ENCODE results near the gene SRPK3.

Gene SRPK3

GRCh38 chrX:153784325-153784967, 3.6 kb downstream of the SRPK3 start:
- no peak for DNase-seq

- no peak for DNase-seq
Measured at GRCh38 chrX:153786669-153787068, 5.8 kb downstream of the SRPK3 start.

GRCh38 chrX:153789654-153790053, 8.8 kb downstream of the SRPK3 start:
- DNase-seq = no peak

GRCh38 chrX:153791104-153791852, 10.4 kb downstream of the SRPK3 start:
- DNase-seq = no peak

GRCh38 chrX:153792368-153792767, 11.5 kb downstream of the SRPK3 start:
- no peak for DNase-seq

- no peak for DNase-seq
Measured at GRCh38 chrX:153793291-153793690, 12.4 kb downstream of the SRPK3 start.

- DNase-seq = peak; percentile 91
Measured at GRCh38 chrX:153794018-153794896, 13.4 kb downstream of the SRPK3 start, which contains the start of the genes IDH3G and SSR4. TSS of gene IDH3G (minus strand) at chrX:153794375. CDS start at chrX:153794326, 49 bp downstream. TSS of gene SSR4 (plus strand) at chrX:153794668. CDS start at chrX:153794688, 20 bp downstream.

GRCh38 chrX:153794897-153795816, 14.3 kb downstream of the SRPK3 start:
- DNase-seq = peak; percentile 8

- DNase-seq = no peak
Measured at GRCh38 chrX:153797415-153798015, 16.7 kb downstream of the SRPK3 start.

GRCh38 chrX:153799326-153799725, 18.5 kb downstream of the SRPK3 start:
- DNase-seq = no peak

- no peak for DNase-seq
Measured at GRCh38 chrX:153800177-153800722, 19.4 kb downstream of the SRPK3 start.

- DNase-seq = no peak
Measured at GRCh38 chrX:153800746-153801145, 19.9 kb downstream of the SRPK3 start.

GRCh38 chrX:153801669-153802068, 20.8 kb downstream of the SRPK3 start:
- DNase-seq = no peak

- no peak for DNase-seq
Measured at GRCh38 chrX:153802513-153803045, 21.7 kb downstream of the SRPK3 start.

- no peak for DNase-seq
Measured at GRCh38 chrX:153803211-153804099, 22.6 kb downstream of the SRPK3 start.

- DNase-seq = no peak
Measured at GRCh38 chrX:153804100-153804595, 23.3 kb downstream of the SRPK3 start.

GRCh38 chrX:153804621-153805020, 23.8 kb downstream of the SRPK3 start:
- no peak for DNase-seq

- no peak for DNase-seq
Measured at GRCh38 chrX:153805436-153805835, 24.6 kb downstream of the SRPK3 start.

GRCh38 chrX:153806999-153807575, 26.2 kb downstream of the SRPK3 start:
- DNase-seq = no peak

Data from fibroblast of skin of back (primary cell).